ENCODE results near the gene FRAS1.

The FRAS1 gene

DNA sequence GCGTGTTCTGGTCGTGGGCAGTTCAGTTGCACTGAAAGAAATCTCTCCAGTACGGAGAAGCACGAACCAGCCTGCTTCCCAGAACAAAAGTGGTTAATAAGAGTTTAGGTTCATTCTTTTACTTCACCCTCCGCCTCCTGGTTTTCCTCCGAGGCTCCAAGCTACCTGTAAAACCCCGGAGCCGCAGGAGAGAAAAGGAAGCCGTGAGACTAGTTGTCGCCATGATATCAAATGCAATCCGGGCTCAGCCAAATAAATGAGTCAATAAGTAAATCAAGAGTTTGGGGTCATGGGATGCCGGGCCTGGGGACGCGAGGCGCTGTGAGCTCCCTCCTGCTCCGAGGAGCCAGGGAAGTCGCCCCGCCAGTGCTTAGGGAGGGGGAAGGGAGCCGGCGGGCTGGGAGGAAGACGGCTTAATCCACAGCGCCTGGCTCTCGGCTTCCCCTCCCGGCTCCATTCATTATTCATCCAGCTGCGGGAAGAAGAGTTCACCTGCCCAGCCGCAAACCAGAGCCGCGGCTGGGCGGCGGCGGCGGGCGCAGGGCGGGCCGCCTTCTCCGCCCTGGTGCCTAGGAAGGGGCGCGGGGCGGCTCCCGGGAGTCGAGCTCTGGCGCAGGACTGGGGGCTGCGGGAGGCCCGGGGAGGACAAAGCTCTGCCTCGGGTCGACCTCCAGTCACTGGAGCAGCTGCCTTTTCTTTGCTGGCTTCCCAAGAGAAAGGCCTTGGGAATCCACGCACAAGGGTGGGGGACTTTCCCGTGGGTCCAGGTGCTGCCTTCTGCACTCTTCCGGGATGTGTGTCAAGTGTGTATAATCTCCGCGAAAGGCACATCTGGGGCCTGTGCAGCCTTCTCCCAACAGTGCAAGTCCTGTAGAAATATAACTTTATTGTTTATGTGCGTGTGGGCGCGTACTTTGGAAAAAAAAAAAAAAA, 1.7 kb downstream of the FRAS1 start:
- TF ChIP-seq, protein P1, sequence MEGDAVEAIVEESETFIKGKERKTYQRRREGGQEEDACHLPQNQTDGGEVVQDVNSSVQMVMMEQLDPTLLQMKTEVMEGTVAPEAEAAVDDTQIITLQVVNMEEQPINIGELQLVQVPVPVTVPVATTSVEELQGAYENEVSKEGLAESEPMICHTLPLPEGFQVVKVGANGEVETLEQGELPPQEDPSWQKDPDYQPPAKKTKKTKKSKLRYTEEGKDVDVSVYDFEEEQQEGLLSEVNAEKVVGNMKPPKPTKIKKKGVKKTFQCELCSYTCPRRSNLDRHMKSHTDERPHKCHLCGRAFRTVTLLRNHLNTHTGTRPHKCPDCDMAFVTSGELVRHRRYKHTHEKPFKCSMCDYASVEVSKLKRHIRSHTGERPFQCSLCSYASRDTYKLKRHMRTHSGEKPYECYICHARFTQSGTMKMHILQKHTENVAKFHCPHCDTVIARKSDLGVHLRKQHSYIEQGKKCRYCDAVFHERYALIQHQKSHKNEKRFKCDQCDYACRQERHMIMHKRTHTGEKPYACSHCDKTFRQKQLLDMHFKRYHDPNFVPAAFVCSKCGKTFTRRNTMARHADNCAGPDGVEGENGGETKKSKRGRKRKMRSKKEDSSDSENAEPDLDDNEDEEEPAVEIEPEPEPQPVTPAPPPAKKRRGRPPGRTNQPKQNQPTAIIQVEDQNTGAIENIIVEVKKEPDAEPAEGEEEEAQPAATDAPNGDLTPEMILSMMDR (conservative IDR thresholded peaks at IDR 0.05; ENCODE audit: low read depth, low read length): no peak
- peak overlapping the region; percentile 60 for H3K4me3 ChIP-seq (ENCODE audit: low read depth, low read length)
- DNase-seq (ENCODE audit: low read depth): peak; percentile 20

DNA sequence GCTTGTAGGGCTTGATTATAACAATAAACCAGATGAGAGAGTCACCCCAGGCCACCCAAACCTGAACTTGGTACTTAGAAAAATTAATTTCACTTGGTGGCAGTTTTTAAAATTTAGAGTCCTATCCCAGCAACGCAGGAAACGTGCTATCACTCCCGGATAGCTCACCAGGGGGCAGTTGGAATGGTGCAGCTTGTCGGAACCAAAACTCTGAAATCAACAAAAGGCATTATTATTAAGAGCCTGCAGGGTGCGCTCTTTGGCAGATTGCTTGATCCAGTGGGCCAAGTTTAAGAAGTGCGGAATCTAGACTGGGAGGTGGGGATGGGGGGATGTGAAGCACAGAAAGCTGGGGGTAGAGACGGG, 2.4 kb downstream of the FRAS1 start:
- peak overlapping the region; percentile 60 for H3K4me3 ChIP-seq (ENCODE audit: low read depth, low read length)
- TF ChIP-seq, protein P1 (conservative IDR thresholded peaks at IDR 0.05; ENCODE audit: low read depth, low read length): peak; percentile 73
- peak; percentile 78 for DNase-seq (ENCODE audit: low read depth)

DNA sequence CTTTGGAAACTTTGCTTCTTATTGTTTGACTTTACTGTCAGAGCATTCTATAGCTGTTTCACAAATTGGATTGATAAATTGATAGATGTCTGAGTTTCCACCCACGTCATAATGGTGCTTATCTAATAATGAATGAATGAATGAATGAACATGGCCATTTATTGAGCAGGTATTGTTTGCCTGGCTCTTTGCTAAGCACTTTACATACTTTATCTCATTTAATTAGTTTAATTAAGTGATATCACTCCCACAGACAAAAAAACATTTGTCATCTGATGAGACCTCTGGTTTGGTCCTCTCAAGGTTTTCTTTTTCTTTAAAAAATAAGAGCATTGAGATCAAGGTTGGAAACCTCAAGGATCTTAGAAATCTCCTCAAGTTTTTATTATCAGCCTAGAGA, 2.8 kb downstream of the FRAS1 start:
- no peak for DNase-seq (ENCODE audit: low read depth)
- TF ChIP-seq, protein P1 (conservative IDR thresholded peaks at IDR 0.05; ENCODE audit: low read depth, low read length): no peak
- H3K4me3 ChIP-seq (ENCODE audit: low read depth, low read length): no peak overlapping the region

DNA sequence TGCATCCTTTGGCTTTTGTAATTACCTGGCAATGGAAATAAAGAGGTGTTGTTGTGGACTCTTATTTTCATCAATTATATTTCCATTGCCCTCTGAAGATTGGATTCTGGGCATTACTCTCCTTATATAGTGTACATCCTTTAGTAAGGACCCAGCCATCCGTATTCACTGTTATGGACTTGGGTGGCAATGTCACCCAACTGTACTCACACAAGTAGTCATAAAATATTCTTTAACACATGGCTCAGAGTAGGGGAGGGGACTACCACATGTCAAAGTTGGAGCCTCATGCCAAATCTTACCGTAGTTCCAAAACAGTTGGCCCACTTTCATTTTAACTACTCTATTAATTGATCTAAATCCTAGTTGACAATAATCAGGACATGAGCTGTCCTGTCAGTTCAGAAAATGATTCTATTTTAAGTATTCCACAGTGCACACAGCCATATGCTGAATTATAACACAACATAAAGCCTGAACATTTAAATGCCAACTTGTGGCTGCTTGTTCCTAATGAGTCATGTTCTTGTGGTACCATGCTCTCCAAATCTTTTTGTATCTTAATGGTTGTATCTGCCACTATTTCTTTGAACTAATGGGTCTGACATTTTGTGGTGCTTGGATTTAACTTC, 4.9 kb downstream of the FRAS1 start:
- no peak for DNase-seq (ENCODE audit: low read depth)
- TF ChIP-seq, protein P1 (conservative IDR thresholded peaks at IDR 0.05; ENCODE audit: low read depth, low read length): no peak
- H3K4me3 ChIP-seq (ENCODE audit: low read depth, low read length): no peak overlapping the region

DNA sequence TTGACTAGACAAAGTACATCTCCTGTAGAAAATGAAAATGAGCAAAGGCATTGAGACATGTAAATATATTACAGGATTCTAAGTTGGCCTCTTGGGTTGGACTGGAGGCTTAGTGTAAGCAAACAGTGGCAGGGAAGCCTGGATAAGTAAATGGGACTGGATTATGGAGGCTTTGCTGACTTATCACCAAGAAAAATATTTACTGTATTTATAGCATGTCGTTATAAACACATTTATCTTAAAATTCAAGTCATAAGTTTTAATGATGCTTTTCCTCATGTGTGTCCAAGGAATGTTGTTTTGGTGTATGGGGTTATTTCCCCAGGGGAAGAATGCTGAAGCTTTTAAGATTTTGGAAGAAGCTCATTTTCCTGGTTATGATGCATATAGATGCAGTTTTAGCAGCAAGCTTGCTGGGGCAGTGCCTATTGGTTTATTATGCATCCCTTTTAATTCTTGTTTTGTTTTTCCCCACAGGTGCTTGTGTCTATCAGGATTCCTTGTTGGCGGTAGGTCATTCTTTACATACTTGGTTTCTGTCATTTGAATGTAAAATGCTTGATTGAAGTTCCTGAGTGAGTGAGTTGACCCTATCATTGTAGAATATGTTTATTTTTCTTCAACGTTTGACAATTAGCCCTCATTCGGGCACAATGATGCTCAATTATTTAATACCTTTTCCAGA, 8.5 kb downstream of the FRAS1 start:
- TF ChIP-seq, protein P1 (conservative IDR thresholded peaks at IDR 0.05; ENCODE audit: low read depth, low read length): no peak
- DNase-seq (ENCODE audit: low read depth): no peak
- H3K4me3 ChIP-seq (ENCODE audit: low read depth, low read length): no peak overlapping the region

DNA sequence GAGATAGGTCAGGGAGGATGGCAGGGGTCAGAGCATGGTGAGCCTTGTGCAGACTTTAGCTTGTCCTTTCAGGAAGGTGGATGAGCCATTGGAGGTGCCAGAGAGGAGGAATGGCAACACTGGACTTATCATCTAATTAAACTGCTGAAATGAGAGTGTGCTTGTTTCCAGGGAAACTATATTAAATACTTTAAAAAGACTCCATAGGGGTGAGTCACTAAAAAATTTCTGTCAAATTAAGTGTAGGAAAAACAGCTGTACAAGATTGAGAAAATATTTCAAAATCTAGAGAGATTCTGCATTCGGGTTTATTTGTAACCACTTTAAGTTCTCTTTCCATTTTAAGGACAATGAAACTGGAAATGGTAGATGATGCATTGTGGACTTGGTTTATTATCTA, 11.4 kb downstream of the FRAS1 start:
- no peak for DNase-seq (ENCODE audit: low read depth)
- TF ChIP-seq, protein P1 (conservative IDR thresholded peaks at IDR 0.05; ENCODE audit: low read depth, low read length): no peak
- H3K4me3 ChIP-seq (ENCODE audit: low read depth, low read length): no peak overlapping the region

Measured in choroid plexus epithelial cell (primary cell).